Measurements from ENCODE around the gene ELF1. TPM values are rescaled to one million over a fixed set of nuclear protein-coding genes. Genes with fewer than 3 reads are reported as not detected.
"Not testable (repeated sequence)": the region's sequence is repeated elsewhere in the genome, so short reads cannot be mapped to it uniquely, and the experiment has no call there.

ELF1 gene
- total and polyA plus RNA-seq, 5 experiments from 2014 or later: 127 to 200 (median 155) TPM

DNA sequence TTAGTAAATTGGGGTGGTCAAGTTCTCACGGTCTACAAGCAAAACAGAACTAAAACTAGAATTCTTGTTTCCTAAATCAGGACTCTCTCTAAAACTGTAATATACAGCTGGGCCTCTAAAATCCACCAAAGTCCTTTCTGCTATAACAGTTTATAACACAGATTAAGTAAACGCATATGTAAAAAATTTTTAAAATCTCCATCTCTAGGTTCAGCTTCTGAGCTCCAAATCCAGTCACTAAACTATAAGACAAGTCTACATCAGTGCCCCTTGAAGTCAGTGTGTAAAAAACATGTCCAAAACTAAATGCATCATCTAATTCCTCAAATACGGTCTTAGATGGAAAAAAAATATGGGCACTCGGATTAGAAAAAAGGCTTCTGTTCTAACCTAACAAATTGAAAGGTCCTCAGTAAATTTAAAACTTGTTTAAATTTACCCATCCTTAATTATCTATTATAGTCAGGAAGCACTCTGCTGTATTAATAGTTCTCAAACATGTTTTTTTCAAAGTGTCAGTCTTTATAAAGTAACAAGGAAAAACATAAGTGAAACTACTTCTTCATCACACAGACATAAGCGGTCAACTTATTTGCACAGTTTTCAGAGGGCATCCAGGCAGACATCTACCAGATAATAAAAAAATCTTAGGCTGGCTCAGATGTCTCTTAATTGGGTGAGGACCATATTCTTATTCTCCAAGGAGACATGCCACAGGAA is 33.6 kb downstream of the ELF1 start:
- H3K27me3 Mint-ChIP-seq: no peaks in the 10 kb centered on the region
- H3K4me1 Mint-ChIP-seq: peaks cover 25 to 79% (median 57%) of the 10 kb centered on the region in 4 donors
- no peaks in the 10 kb centered on the region for H3K9me3 Mint-ChIP-seq
- no peak for ATAC-seq
- DNase-seq: no peak
- peak overlapping the region; percentile 94 to 99 (median 96) for H3K27ac Mint-ChIP-seq
- peak overlapping the region; percentile 69 to 99 (median 92) for H3K4me3 Mint-ChIP-seq
- peaks cover 2 to 10% (median 8%) of the 10 kb centered on the region in 3 donors for H3K36me3 Mint-ChIP-seq
- POLR2A ChIA-PET: interaction anchor here (0.9 to 1.6 kb wide), 10 partner anchors 9 to 75 kb away, joined by 3 to 4 read pairs (median 3); partner anchors contain the start of genes ELF1 and WBP4

- POLR2A ChIA-PET: interaction anchor here (0.6 to 1.5 kb wide), 10 partner anchors 11 to 76 kb away, joined by 3 to 4 read pairs (median 3); no protein-coding TSS in a partner anchor
- Mint-ChIP-seq H3K27ac (peak overlapping the region; percentile 94 to 99 (median 96)), H3K4me1 (peaks cover 25 to 79% (median 58%) of the 10 kb centered on the region in 4 donors), H3K4me3 (peak overlapping the region; percentile 69 to 99 (median 92)), H3K9me3 (no peaks in the 10 kb centered on the region), H3K36me3 (peaks cover 2 to 11% (median 10%) of the 10 kb centered on the region in 3 donors), H3K27me3 (no peaks in the 10 kb centered on the region)
- peak in 2 of 10 donors; percentile 59 to 62 for DNase-seq
- peak; percentile 36 to 46 for ATAC-seq
These were observed 34.3 kb downstream of the ELF1 start for GRCh38 chr13:40984668-40985366.

- H3K4me3 Mint-ChIP-seq: peak overlapping the region; percentile 82 to 99 (median 92)
- POLR2A ChIA-PET: interaction anchor here (0.6 to 1.5 kb wide), 8 partner anchors 10 to 77 kb away, joined by 3 to 4 read pairs (median 4); no protein-coding TSS in a partner anchor
- ATAC-seq (peak in 1 of 2 donors; percentile 4), DNase-seq (no peak)
- peak overlapping the region; percentile 94 to 99 (median 96) for H3K27ac Mint-ChIP-seq
- H3K9me3 Mint-ChIP-seq: no peaks in the 10 kb centered on the region
- H3K4me1 Mint-ChIP-seq: peaks cover 28 to 81% (median 61%) of the 10 kb centered on the region in 4 donors
- H3K27me3 Mint-ChIP-seq: no peaks in the 10 kb centered on the region
- H3K36me3 Mint-ChIP-seq: peaks cover 2 to 15% (median 10%) of the 10 kb centered on the region in 3 donors
These were observed 35.1 kb downstream of the ELF1 start for GRCh38 chr13:40983725-40984667.

DNA sequence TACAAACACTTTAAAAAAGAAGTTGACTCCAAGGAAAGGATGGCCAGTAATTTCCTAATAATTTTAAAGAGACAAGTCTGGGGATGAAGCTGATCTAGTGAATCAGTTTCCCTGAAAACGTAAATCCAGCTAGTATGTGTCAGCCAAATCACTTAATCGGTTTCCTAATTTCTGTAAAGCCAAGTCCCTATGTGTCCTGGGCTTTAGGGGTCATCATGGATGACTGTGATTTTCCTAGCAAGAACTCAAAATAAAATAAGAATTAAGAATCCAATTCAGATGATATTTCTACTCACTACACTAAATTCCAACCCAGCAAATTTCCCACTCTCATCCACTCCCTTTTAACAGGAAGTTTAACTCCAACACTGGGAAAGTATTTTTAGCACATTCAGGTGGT is 35.9 kb downstream of the ELF1 start:
- DNase-seq: no peak

DNA sequence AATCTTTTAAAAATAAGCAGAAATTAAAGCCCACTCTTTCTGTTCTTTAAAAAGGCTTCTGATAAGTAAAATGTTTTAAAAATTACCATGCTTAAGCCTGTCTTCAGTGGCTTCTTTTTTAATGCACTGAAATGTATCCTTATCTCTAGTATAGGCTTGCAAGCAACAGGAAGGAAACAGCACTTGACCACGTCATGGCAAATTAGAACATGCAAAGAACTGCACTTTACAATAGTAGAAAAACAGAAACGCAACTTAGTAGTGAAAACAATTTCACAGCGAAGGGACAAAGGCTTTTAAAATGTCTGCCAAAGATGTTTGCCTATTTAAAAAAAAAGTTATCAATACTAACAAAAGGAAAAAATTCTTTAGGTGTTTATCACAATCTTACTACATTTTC is 36.3 kb downstream of the ELF1 start:
- ATAC-seq: peak; percentile 71 to 76
- peak overlapping the region; percentile 94 to 99 (median 96) for H3K27ac Mint-ChIP-seq
- no peaks in the 10 kb centered on the region for H3K9me3 Mint-ChIP-seq
- H3K4me1 Mint-ChIP-seq: peaks cover 29 to 79% (median 59%) of the 10 kb centered on the region in 4 donors
- no peaks in the 10 kb centered on the region for H3K27me3 Mint-ChIP-seq
- peak overlapping the region; percentile 84 to 99 (median 92) for H3K4me3 Mint-ChIP-seq
- peak in 9 of 10 donors; percentile 40 to 87 (median 68) for DNase-seq
- H3K36me3 Mint-ChIP-seq: peaks cover 7 to 23% (median 10%) of the 10 kb centered on the region in 3 donors
- POLR2A ChIA-PET: interaction anchor here (1.8 to 1.9 kb wide), 2 partner anchors 36 to 78 kb away, joined by 5 to 9 read pairs; partner anchors contain the start of genes ELF1 and WBP4

More for the DNA sequence above, 35.9 kb downstream of the ELF1 start:
- Mint-ChIP-seq H3K4me1 (peaks cover 28 to 80% (median 59%) of the 10 kb centered on the region in 4 donors), H3K27me3 (no peaks in the 10 kb centered on the region), H3K4me3 (peak overlapping the region; percentile 84 to 99 (median 92)), H3K36me3 (peaks cover 2 to 19% (median 10%) of the 10 kb centered on the region in 3 donors), H3K27ac (peak overlapping the region; percentile 94 to 99 (median 96)), H3K9me3 (no peaks in the 10 kb centered on the region)
- POLR2A ChIA-PET: no interaction called here
- no peak for ATAC-seq

DNA sequence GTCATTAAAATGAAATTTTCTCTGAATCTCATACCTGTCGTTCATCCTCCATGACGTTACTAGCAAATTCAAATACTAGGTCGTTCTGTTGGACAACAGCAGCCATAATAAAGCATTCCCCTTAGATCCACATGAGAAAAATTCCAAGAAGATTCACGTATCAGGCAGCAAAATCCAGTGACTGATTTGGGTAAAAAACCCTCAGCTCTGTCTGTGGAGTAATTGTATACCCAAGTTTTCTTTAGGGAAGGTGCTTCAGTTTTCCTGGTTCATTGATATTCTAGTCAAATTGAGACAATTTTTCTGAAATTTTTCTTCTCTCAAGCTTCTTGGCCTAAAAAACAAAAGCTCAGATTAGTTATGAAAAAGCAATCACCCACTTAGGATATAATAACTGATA is 37.2 kb downstream of the ELF1 start:
- ATAC-seq: no peak

GRCh38 chr13:40981361-40981760 is 37.8 kb downstream of the ELF1 start:
- Mint-ChIP-seq H3K9me3 (no peaks in the 10 kb centered on the region), H3K27me3 (no peaks in the 10 kb centered on the region), H3K27ac (peak overlapping the region; percentile 92 to 99 (median 96)), H3K4me3 (peak overlapping the region; percentile 84 to 99 (median 92)), H3K36me3 (peaks cover 7 to 34% (median 10%) of the 10 kb centered on the region in 3 donors), H3K4me1 (peaks cover 34 to 83% (median 66%) of the 10 kb centered on the region in 4 donors)
- ATAC-seq (no peak), DNase-seq (peak in 1 of 10 donors; percentile 45)
- POLR2A ChIA-PET: interaction anchor here (1.0 to 1.9 kb wide), 5 partner anchors 9 to 1950 kb away, joined by 3 to 9 read pairs (median 4); partner anchors contain the start of genes ELF1 and WBP4

More for the DNA sequence above, 37.2 kb downstream of the ELF1 start:
- Mint-ChIP-seq H3K27me3 (no peaks in the 10 kb centered on the region), H3K4me3 (peak overlapping the region; percentile 84 to 99 (median 92)), H3K36me3 (peaks cover 7 to 30% (median 10%) of the 10 kb centered on the region in 3 donors), H3K27ac (peak overlapping the region; percentile 94 to 99 (median 96)), H3K4me1 (peaks cover 32 to 81% (median 63%) of the 10 kb centered on the region in 4 donors), H3K9me3 (no peaks in the 10 kb centered on the region)
- DNase-seq: no peak
- POLR2A ChIA-PET: interaction anchor here (0.8 to 1.9 kb wide), 8 partner anchors 8 to 1950 kb away, joined by 3 to 9 read pairs (median 4); partner anchors contain the start of genes ELF1 and WBP4

GRCh38 chr13:40980461-40980860 is 38.7 kb downstream of the ELF1 start:
- peak overlapping the region; percentile 83 to 97 (median 94) for H3K27ac Mint-ChIP-seq
- no peaks in the 10 kb centered on the region for H3K27me3 Mint-ChIP-seq
- H3K4me1 Mint-ChIP-seq: peaks cover 31 to 83% (median 65%) of the 10 kb centered on the region in 4 donors
- H3K36me3 Mint-ChIP-seq: peaks cover 10 to 42% (median 12%) of the 10 kb centered on the region in 3 donors
- peak in 5 of 10 donors; percentile 15 to 68 (median 43) for DNase-seq
- H3K4me3 Mint-ChIP-seq: peak overlapping the region; percentile 84 to 99 (median 92)
- POLR2A ChIA-PET: no interaction called here
- peak; percentile 59 to 74 for ATAC-seq
- H3K9me3 Mint-ChIP-seq: no peaks in the 10 kb centered on the region

- POLR2A ChIA-PET: interaction anchor here (0.7 to 2.2 kb wide), 6 partner anchors 8 to 81 kb away, joined by 3 to 14 read pairs (median 4); partner anchors contain the start of gene WBP4
- Mint-ChIP-seq H3K9me3 (no peaks in the 10 kb centered on the region), H3K36me3 (peaks cover 10 to 43% (median 12%) of the 10 kb centered on the region in 3 donors), H3K4me3 (peak overlapping the region; percentile 84 to 99 (median 92)), H3K27me3 (no peaks in the 10 kb centered on the region), H3K4me1 (peaks cover 30 to 85% (median 69%) of the 10 kb centered on the region in 4 donors), H3K27ac (peak overlapping the region; percentile 78 to 97 (median 88))
- peak in 1 of 2 donors; percentile 14 for ATAC-seq
- no peak for DNase-seq
These were observed 39.9 kb downstream of the ELF1 start for GRCh38 chr13:40979232-40979631.

GRCh38 chr13:40978109-40978508 is 41.0 kb downstream of the ELF1 start:
- ATAC-seq, H3K9me3 Mint-ChIP-seq, H3K27me3 Mint-ChIP-seq, DNase-seq: not testable (repeated sequence)
- POLR2A ChIA-PET: interaction anchor here (0.6 to 2.2 kb wide), 4 partner anchors 28 to 862 kb away, joined by 3 to 14 read pairs (median 6); partner anchors contain the start of gene WBP4
- Mint-ChIP-seq H3K4me3 (peak overlapping the region; percentile 78 to 99 (median 91)), H3K4me1 (peaks cover 28 to 85% (median 69%) of the 10 kb centered on the region in 4 donors), H3K27ac (peak overlapping the region; percentile 81 to 96 (median 93)), H3K36me3 (peaks cover 10 to 45% (median 12%) of the 10 kb centered on the region in 3 donors)

GRCh38 chr13:40975441-40975840 is 43.7 kb downstream of the ELF1 start:
- Mint-ChIP-seq H3K9me3 (no peaks in the 10 kb centered on the region), H3K4me1 (peaks cover 31 to 97% (median 87%) of the 10 kb centered on the region in 4 donors), H3K27me3 (no peaks in the 10 kb centered on the region), H3K4me3 (peak overlapping the region in 9 of 10 donors; percentile 19 to 99 (median 71)), H3K36me3 (peaks cover 0 to 47% (median 9%) of the 10 kb centered on the region in 3 donors), H3K27ac (peak overlapping the region in 8 of 10 donors; percentile 60 to 96 (median 88))
- POLR2A ChIA-PET: interaction anchor here (2.2 kb wide), 1 partner anchor 85 kb away, joined by 11 read pairs; the partner anchor contains the start of gene WBP4
- DNase-seq: no peak
- ATAC-seq: no peak
